Hematopoietic multipotent progenitor cell treated with erythropoietin and hydrocortisone succinate and interleukin-3 and kit ligand, for 6 days (in vitro differentiated cells): Measurements from ENCODE around the gene S100PBP.
"Not testable (repeated sequence)": the region's sequence is repeated elsewhere in the genome, so short reads cannot be mapped to it uniquely, and the experiment has no call there.

Experiments used
- DNase-seq: peaks from one replicate; pipeline ENCODE4 v3.0.0-alpha.2; 2015

The S100PBP gene

DNA sequence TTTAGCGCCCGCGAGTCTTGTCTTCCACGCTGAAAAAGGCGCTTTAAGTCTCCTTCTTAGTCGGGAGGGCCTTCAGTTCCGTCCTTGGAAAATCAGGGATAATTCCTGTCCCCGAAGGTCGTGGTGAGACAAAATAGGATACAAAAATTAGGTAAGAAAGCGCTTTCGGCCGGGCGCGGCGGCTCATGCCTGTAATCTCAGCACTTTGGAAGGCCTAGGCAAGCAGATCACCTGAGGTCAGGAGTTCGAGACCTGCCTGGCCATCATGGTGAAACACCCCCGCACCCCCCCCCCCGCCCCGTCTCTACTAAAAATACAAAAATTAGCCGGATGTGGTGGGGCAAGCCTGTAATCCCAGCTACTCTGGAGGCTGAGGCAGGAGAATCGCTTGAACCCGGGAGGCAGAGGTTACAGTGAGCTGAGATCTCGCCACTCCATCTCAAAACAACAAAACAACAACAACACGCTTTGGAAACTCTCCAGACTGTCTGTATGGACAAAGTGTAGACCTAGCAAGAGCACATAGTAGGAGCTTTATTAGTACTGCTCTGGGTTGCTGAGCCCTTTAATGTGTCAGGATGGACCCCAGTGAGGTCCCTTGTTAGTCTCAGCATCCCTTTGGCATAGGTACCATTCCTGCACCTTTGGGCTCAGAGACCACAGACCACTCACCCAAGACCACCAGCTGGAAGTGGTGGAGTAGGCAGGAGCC, 84.5 kb downstream of the S100PBP start:
- no peak for DNase-seq

DNA sequence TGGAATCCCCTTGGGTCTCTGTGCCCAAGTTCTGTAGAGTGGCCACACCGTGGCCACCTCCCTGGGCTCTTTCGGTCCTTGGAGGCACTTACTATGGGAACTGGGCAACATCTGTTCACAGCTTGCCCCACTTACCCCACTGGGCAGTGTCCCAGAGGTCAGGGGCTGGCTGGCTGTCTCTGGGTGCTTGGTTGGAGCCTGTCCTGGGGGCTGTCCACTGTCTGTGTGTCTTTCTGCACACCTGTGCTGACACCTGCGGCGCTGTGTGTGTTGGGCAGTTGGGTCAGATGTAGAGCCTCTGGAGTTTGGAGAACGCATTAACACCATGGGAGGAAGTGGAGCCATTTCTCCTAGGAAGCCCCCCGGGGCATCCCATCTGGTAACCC, 85.1 kb downstream of the S100PBP start:
- DNase-seq, result no peak

DNA sequence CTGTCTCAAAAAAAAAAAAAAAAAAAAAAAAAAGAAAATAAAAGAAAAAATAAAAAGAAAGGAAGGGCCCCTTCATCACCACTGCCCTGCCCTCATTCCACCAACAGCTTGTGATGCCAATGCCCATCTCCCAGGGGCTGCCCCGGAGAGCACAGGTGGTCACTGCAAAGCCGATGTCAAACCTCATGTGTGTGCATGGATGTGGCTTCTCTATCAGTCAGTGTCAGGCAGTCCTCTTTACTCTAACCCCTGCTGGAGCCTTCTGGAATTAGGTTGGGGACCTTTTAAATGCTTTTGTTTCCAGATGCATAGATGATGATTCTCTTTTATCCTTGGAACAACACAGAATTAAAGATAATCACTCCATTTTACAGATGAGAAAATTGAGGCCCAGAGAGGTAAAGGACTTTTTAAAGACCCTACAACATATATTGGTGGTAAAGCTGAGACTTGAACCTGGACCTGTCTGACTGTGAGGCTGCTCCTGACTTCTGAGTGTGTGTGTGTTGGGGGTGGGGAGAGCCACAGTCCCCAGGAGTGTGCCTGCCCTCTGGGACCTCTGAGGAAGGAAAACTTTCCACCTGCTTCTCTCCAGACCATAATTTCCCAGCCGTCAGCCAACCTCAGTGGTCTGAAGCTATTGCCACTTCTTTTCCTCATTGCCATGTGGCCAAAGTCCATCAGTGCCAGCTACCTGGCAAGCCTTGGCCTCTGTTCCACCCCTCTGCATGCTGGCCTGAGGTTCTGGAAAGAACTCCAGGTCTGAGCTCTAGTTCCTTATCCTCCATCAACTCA, 86.7 kb downstream of the S100PBP start:
- DNase-seq, result no peak

DNA sequence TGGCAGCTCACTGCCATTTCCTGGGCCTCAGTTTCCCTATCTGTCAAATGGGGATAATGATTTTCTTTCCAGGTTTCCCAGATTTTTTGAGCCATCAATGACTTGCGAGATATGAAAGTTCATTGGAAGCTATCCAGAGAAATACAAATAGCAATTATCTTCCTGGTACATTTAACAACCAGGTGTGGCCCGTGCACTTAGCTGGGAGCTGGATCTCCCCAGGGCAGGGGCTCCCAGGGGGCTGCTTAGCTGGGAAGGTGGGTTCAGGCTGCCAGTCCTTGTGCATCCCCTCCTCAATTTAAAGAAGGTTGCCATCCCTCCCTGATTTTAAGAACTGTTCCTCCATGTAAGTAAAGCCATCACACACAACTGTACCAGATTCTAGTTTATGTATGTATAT, 87.3 kb downstream of the S100PBP start:
- no peak for DNase-seq

DNA sequence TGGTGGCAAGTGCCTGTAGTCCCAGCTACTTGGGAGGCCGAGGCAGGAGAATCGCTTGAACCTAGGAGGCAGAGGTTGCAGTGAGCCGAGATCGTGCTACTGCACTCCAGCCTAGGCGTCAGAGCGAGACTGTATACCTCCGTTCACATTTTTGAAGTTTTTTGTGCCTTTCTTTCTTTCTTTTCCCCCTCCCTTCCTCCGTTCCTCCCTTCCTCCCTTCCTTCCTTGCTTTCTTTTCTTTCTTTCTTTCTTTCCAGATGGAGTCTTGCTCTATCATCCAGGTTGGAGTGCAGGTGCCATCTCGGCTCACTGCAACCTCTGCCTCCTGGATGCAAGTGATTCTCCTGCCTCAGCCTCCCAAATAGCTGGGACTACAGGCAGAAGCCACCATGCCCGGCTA, 88.1 kb downstream of the S100PBP start:
- DNase-seq, result not testable (repeated sequence)

DNA sequence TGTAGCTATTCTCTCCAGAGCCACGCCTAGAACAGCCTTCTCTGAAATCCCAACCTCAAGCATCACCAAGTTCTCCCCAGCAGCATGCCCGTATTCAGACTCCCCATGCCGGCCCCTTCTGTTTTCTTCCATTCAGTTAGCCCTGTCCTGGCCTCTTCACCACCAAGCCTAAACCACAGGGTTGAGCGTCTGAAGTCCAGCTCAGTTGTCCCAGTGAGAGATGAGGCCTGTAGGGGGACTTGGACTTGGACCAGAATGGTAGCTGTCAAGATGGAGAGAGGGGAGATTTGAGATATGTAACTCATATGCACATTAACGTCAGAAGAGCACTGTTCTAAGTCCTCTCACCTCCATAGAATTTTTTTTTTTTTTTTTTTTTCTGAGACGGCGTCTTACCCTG, 89.2 kb downstream of the S100PBP start:
- no peak for DNase-seq

DNA sequence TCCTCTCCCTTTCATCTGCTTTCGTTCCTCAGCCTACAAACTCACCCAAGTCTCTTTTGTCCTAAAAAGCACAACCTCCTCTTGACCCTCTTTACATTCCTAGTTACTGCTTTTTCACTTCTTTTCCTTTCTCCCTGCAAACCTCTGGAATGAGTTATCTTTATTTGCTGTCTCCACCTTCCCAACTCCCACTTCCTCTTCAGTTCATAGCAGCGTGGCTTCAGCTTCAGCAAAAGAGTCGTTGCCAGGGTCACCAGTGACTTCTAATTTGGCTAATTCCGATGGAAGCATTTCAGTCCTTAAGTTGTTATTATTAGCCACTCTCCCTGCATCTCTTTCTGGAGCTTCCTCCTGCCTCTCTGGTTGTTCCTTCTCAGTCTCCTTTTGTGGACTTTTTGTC, 90.0 kb downstream of the S100PBP start:
- no peak for DNase-seq
